Activated naive CD4-positive, alpha-beta T cell treated with anti-CD3 and anti-CD28 coated beads, Interleukin-2, amount 50 U/mL, for 72 hours (primary cell): ENCODE measurements around the gene CLPTM1. TPM values are rescaled to one million over a fixed set of nuclear protein-coding genes. Genes with fewer than 3 reads are reported as not detected.

Experiments used
- ATAC-seq, 2 donors: fragments of 150-1000 bp; cut with Tn5 transposase; 2 replicates each; pipeline ENCODE4 v1.10.0; 2021; ENCODE audit warnings: mild to moderate bottlenecking in 2 of 2, moderate library complexity in 2 of 2
- DNase-seq, 2 donors: peaks; one replicate each; pipeline ENCODE4 v3.0.0; 2021 to 2022; ENCODE audit warnings: low spot score in 2 of 2
- H3K27ac Mint-ChIP-seq, 2 donors: one replicate each; pipeline ENCODE4 v1.8.0; 2022; ENCODE audit warnings: mild to moderate bottlenecking in 2 of 2, mixed read lengths in 2 of 2
- H3K36me3 Mint-ChIP-seq, 2 donors: one replicate each; pipeline ENCODE4 v1.8.0; 2022; ENCODE audit warnings: mixed read lengths in 2 of 2
- H3K9me3 Mint-ChIP-seq, 2 donors: one replicate each; pipeline ENCODE4 v1.8.0; 2022; ENCODE audit warnings: mixed read lengths in 2 of 2
- total RNA-seq, 2 donors: library from RNA; stranded (reverse); gene quantifications; one replicate each; pipeline ENCODE4 v1.2.3, GENCODE V29; 2022

Gene CLPTM1
- total RNA-seq, 2 donors from 2014 or later = 54.0 to 58.5 TPM

DNA sequence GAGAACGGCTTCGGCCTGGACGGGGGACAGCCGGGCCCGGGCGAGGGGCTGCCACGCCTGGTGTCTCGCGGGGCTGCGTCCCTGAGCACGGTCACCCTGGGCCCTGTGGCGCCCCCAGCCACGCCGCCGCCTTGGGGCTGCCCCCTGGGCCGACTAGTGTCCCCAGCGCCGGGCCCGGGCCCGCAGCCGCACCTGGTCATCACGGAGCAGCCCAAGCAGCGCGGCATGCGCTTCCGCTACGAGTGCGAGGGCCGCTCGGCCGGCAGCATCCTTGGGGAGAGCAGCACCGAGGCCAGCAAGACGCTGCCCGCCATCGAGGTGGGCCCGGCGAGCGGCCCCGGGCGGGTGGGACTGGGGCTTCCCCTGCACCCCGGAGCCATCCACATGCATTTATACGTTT lies 56.8 kb downstream of the CLPTM1 start:
- H3K9me3 Mint-ChIP-seq = no peaks in the 10 kb centered on the region
- ATAC-seq (no peak), DNase-seq (no peak)
- peaks cover 0 to 2% of the 10 kb centered on the region in 2 donors for H3K36me3 Mint-ChIP-seq
- H3K27ac Mint-ChIP-seq = no peak overlapping the region

GRCh38 chr19:45016388-45017314 lies 61.5 kb downstream of the CLPTM1 start:
- DNase-seq (peak in 1 of 2 donors; percentile 75), ATAC-seq (peak; percentile 78 to 85)
- H3K27ac Mint-ChIP-seq = peak overlapping the region; percentile 40 to 73
- H3K36me3 Mint-ChIP-seq = peaks cover 0 to 6% of the 10 kb centered on the region in 2 donors
- H3K9me3 Mint-ChIP-seq = no peaks in the 10 kb centered on the region

- DNase-seq (no peak), ATAC-seq (no peak)
- no peak overlapping the region for H3K27ac Mint-ChIP-seq
- H3K36me3 Mint-ChIP-seq = peaks cover 0 to 6% of the 10 kb centered on the region in 2 donors
- no peaks in the 10 kb centered on the region for H3K9me3 Mint-ChIP-seq
Measured at GRCh38 chr19:45019187-45019586, 64.0 kb downstream of the CLPTM1 start.

GRCh38 chr19:45020071-45020470 lies 64.9 kb downstream of the CLPTM1 start:
- no peaks in the 10 kb centered on the region for H3K9me3 Mint-ChIP-seq
- ATAC-seq (no peak), DNase-seq (no peak)
- H3K36me3 Mint-ChIP-seq = peaks cover 0 to 6% of the 10 kb centered on the region in 2 donors
- H3K27ac Mint-ChIP-seq = no peak overlapping the region

DNA sequence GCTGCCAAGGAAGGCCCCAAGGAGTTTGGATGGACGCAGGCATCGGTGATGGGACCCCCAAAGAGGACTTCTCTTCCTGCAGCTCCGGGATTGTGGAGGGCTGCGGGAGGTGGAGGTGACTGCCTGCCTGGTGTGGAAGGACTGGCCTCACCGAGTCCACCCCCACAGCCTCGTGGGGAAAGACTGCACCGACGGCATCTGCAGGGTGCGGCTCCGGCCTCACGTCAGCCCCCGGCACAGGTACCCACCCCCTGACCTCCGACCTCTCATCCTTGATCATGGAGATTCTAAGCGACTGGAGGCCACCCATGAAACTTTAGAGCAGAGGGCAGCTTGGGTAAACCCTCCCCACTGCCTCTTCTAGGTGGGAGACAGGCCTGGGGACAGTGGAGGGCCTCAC lies 66.8 kb downstream of the CLPTM1 start:
- peaks cover 0 to 6% of the 10 kb centered on the region in 2 donors for H3K36me3 Mint-ChIP-seq

DNA sequence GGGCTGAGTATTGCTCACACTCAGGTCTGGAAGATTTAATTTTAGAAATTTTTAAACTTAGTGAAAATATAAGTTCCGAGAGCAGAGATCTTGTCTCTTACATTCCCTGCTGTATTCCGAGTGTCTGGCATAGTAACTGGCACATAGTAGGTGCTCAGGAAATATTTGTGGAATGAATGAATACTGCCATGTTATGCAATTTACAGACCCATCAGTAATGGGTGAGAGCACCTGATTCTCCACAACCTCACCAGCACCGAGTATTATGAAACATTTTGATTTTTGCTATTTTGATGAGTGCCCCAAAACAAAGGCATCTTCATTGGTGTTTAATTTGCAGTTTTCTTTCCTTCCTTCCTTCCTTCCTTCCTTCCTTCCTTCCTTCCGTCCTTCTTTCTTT lies 67.9 kb downstream of the CLPTM1 start:
- Mint-ChIP-seq H3K36me3 (peaks cover 0 to 6% of the 10 kb centered on the region in 2 donors), H3K27ac (no peak overlapping the region), H3K9me3 (no peaks in the 10 kb centered on the region)
- DNase-seq (no peak), ATAC-seq (no peak)

More for the DNA sequence above, 66.8 kb downstream of the CLPTM1 start:
- ATAC-seq (no peak), DNase-seq (no peak)
- H3K9me3 Mint-ChIP-seq = no peaks in the 10 kb centered on the region
- H3K27ac Mint-ChIP-seq = no peak overlapping the region

- ATAC-seq (no peak), DNase-seq (no peak)
- Mint-ChIP-seq H3K9me3 (no peaks in the 10 kb centered on the region), H3K36me3 (peaks cover 8 to 10% of the 10 kb centered on the region in 2 donors), H3K27ac (no peak overlapping the region)
Measured at GRCh38 chr19:45025264-45025663, 70.1 kb downstream of the CLPTM1 start.

GRCh38 chr19:45027371-45027770 lies 72.2 kb downstream of the CLPTM1 start:
- H3K27ac Mint-ChIP-seq = peak overlapping the region in 1 of 2 donors; percentile 48
- H3K9me3 Mint-ChIP-seq = no peaks in the 10 kb centered on the region
- DNase-seq (no peak), ATAC-seq (no peak)
- H3K36me3 Mint-ChIP-seq = peaks cover 8 to 22% of the 10 kb centered on the region in 2 donors

GRCh38 chr19:45030825-45031224 lies 75.6 kb downstream of the CLPTM1 start:
- peaks cover 27 to 46% of the 10 kb centered on the region in 2 donors for H3K36me3 Mint-ChIP-seq
- ATAC-seq (no peak), DNase-seq (no peak)
- peak overlapping the region; percentile 28 to 82 for H3K27ac Mint-ChIP-seq
- no peaks in the 10 kb centered on the region for H3K9me3 Mint-ChIP-seq

DNA sequence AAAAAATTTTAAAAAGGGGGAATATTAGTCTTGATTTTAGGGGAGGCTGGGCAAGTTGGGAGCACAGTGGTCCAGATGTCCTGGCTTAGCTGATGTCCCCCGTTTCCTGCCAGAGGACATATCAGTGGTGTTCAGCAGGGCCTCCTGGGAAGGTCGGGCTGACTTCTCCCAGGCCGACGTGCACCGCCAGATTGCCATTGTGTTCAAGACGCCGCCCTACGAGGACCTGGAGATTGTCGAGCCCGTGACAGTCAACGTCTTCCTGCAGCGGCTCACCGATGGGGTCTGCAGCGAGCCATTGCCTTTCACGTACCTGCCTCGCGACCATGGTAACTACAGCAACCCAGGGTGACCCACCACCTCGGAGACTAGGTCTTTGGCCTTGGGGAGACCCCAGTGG lies 77.2 kb downstream of the CLPTM1 start:
- DNase-seq (no peak), ATAC-seq (no peak)
- Mint-ChIP-seq H3K27ac (peak overlapping the region in 1 of 2 donors; percentile 75), H3K9me3 (no peaks in the 10 kb centered on the region), H3K36me3 (peaks cover 27 to 46% of the 10 kb centered on the region in 2 donors)

GRCh38 chr19:45035755-45036154 lies 80.6 kb downstream of the CLPTM1 start:
- no peak overlapping the region for H3K27ac Mint-ChIP-seq
- H3K36me3 Mint-ChIP-seq = peaks cover 36 to 41% of the 10 kb centered on the region in 2 donors
- DNase-seq (no peak), ATAC-seq (no peak)
- no peaks in the 10 kb centered on the region for H3K9me3 Mint-ChIP-seq

DNA sequence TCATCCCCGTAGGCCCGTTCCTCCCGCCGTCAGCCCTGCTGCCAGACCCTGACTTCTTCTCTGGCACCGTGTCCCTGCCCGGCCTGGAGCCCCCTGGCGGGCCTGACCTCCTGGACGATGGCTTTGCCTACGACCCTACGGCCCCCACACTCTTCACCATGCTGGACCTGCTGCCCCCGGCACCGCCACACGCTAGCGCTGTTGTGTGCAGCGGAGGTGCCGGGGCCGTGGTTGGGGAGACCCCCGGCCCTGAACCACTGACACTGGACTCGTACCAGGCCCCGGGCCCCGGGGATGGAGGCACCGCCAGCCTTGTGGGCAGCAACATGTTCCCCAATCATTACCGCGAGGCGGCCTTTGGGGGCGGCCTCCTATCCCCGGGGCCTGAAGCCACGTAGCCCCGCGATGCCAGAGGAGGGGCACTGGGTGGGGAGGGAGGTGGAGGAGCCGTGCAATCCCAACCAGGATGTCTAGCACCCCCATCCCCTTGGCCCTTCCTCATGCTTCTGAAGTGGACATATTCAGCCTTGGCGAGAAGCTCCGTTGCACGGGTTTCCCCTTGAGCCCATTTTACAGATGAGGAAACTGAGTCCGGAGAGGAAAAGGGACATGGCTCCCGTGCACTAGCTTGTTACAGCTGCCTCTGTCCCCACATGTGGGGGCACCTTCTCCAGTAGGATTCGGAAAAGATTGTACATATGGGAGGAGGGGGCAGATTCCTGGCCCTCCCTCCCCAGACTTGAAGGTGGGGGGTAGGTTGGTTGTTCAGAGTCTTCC lies 82.4 kb downstream of the CLPTM1 start:
- Mint-ChIP-seq H3K9me3 (no peaks in the 10 kb centered on the region), H3K27ac (peak overlapping the region in 1 of 2 donors; percentile 72), H3K36me3 (peaks cover 40 to 45% of the 10 kb centered on the region in 2 donors)

GRCh38 chr19:45038931-45039893 lies 84.0 kb downstream of the CLPTM1 start, which contains the start of gene CLASRP:
Gene CLASRP (plus strand): TSS chr19:45039045. CDS start chr19:45040213, 1,168 bp downstream.
- Mint-ChIP-seq H3K27ac (peak within 1 kb of the TSS; percentile 97 to 99), H3K36me3 (peaks cover 32 to 40% of the 10 kb centered on the region in 2 donors)

More for the DNA sequence above, 82.4 kb downstream of the CLPTM1 start:
- DNase-seq = no peak
- no peak for ATAC-seq

GRCh38 chr19:45040059-45040771 lies 85.0 kb downstream of the CLPTM1 start:
- DNase-seq (no peak), ATAC-seq (no peak)
- Mint-ChIP-seq H3K36me3 (peaks cover 22 to 30% of the 10 kb centered on the region in 2 donors), H3K27ac (peak overlapping the region; percentile 97 to 99), H3K9me3 (no peaks in the 10 kb centered on the region)

More at GRCh38 chr19:45038931-45039893, 84.0 kb downstream of the CLPTM1 start, which contains the start of gene CLASRP:
- DNase-seq (peak; percentile 88 to 90), ATAC-seq (peak; percentile 96 to 99)
- H3K9me3 Mint-ChIP-seq = no peaks in the 10 kb centered on the region

DNA sequence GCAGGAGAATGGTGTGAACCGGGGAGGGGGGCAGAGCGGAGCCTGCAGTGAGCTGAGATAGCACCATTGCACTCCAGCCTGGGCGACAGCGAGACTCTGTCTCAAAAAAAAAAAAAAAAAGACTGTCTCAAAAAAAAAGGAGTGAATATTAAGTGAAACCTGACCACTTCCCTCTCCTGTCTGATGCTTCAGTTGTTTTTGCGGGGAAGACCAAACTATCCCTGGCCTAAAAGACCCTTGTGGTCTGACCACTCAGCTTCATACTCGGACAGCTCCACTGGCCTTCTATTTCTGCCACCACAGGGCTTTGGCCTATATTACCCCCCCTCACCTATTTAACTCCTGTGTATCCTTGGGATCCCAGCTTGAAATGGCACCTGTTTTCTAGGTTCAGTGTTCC lies 85.9 kb downstream of the CLPTM1 start:
- Mint-ChIP-seq H3K36me3 (peaks cover 19 to 27% of the 10 kb centered on the region in 2 donors), H3K27ac (peak overlapping the region; percentile 65 to 99), H3K9me3 (no peaks in the 10 kb centered on the region)
- DNase-seq (no peak), ATAC-seq (no peak)
